ENCODE data around the gene CRB3.

CRB3 gene

DNA sequence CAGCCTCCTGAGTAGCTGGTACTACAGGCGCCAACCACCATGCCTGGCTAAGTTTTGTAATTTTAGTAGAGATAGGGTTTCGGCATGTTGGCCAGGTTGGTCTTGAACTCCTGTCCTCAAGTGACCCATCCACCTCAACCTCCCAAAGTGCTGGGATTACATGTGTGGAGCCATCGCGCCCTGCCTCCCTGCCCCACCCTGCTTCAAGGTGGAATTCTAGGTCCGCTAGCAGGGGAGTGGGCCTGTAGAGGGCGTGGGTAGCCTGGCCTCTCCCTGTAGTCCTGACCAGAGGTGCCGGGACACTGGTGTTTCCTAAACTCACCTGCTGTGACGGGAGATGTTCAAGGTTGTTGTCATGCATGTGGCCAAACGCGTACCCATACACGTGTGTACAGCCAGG lies 30.9 kb upstream of the CRB3 start:
- DNase-seq (ENCODE audit: low read depth in 2 of 2) = no peak

DNA sequence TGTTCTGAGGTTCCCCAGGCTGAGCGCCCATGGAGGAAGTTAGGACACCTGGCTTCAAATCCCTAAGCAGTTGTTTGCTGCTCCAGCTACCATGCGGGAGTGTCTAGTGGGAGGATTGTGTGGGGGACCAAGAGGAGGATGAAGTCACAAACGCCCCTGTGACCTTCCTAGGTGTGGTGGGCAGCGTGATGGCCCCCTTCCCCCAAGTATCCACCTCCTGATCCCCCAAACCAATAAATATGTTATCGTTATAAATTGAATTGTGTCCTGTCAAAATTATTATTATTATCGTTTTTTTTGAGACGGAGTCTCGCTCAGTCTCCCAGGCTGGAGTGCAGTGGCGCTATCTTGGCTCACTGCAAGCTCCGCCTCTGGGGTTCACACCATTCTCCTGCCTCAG lies 30.4 kb upstream of the CRB3 start, which contains the start of gene SLC25A41:
Gene SLC25A41, minus strand, starts transcription at position 101 of the 400 bp plus-strand sequence. Its CDS starts 70 bp downstream, at position 31.
- DNase-seq (ENCODE audit: low read depth in 2 of 2) = no peak

DNA sequence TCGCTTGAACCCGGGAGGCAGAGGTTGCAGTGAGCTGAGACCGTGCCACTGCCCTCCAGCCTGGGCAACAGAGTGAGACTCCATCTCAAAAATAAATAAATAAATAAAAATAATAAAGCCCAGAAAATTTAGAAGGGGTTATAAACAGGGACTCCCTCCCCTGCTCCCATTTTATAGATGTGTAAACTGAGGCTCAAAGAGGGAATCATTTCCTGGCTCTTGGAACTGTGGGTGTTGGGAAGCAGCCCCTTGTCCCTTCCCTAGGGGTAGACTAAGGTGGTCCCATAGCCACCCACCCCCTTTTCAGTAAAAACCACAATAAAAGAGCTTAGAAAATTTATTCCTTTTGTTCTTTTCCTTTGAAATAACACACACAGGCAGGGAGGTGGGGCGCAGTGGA lies 24.3 kb upstream of the CRB3 start:
- DNase-seq (ENCODE audit: low read depth in 2 of 2) = no peak

DNA sequence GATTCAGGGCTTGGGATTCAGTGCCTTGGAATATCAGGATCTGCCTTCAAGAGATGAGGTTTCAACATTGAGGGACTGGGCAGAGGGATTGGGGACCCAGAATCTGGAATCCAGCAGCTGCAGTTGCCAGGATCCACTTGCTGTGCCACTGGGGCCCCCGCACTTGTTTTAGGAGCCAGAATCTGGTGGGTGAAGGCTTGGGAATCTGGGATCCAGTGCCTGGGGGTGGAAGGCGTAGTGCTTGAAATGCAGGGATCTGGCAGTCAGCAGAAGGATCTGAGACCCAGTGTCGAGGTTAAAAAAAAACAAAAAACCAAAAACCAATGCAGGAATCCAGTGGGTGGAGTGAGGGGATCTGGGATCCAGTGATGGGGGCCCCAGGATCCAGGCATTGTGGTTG lies 23.2 kb upstream of the CRB3 start:
- no peak for DNase-seq (ENCODE audit: low read depth in 2 of 2)

DNA sequence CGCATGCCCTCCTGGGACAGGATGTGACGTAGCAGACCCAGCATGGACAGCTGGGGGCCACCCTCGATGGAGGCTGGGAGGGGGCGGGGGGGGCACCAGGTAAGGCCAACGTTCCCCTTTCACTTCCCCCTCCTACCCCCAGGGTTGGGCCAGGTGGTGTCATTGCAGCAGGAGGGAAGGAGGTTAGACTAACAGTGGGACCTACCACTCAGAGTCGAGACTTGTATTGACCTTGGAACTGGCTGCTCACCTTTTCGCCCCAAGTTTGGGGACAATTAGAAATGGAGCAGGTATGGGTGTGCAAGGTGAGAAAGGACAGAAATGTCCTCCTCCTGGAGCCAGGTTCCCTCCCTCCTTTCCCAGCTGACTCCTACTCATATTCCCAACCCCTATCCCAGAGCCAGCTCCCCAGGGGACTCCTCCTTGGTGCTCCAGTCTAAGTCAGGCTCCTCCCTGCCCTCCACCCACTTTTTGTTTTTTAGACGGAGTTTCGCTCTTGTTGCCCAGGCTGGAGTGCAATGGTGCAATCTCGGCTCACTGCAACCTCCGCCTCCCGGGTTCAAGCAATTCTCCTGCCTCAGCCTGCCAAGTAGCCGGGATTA lies 21.9 kb upstream of the CRB3 start:
- no peak for DNase-seq (ENCODE audit: low read depth in 2 of 2)

DNA sequence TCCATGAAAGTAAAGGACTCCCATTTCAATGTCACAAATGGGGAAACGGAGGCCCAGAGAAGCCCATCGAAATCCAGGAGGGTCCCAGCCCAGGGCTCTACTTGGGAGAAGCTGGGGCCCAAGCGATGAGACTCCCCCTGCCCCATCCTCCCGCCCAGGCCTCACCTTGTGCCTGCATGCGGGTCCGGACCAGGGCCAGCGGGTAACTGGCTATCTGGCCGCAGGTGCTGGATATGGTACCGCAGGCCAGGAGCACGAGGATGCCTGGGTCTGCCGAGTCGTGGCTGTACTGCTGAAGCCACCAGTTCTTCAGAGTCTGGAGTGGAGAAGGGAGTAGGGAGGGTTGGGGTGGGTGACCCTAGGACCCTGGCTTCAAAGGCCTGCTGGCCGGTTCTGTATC lies 20.1 kb upstream of the CRB3 start:
- no peak for DNase-seq (ENCODE audit: low read depth in 2 of 2)

DNA sequence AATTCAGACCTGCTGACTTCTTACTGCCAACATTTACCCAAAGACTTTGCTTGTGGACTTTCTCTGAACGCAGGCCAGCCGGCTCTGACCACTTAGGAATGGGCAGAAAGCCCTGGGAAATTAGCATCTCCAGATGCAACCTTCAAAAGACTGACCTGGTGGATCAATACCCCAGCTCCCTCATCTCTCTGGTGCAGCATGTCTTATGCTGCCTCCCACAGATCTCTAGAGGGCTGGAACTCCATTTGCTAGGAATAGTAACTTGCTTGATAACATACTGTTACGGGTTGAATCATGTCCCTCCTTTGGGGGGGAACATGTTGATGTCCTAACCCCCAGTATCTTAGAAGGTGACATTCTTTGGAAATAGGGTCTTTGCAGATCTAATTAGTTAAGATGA lies 17.6 kb upstream of the CRB3 start:
- no peak for DNase-seq (ENCODE audit: low read depth in 2 of 2)

DNA sequence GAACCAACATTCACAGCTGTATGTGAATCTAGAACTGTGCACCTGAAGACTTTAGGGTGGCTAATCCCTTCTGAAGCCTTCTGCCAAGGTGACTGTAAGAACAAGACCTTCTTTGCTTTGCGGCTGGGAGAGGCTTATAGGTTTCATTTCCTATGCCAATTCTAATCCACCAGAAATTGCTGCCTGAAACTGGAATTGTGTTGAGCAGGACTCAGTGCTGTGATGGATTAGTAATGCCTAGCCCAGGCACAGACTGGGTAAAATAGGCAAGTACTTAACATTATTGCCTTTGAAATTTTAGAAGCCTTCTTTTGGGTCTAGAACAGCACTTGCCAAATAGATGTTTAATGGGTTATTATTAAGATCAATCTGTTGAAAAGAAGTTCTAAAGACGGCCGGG lies 16.0 kb upstream of the CRB3 start:
- no peak for DNase-seq (ENCODE audit: low read depth in 2 of 2)

DNA sequence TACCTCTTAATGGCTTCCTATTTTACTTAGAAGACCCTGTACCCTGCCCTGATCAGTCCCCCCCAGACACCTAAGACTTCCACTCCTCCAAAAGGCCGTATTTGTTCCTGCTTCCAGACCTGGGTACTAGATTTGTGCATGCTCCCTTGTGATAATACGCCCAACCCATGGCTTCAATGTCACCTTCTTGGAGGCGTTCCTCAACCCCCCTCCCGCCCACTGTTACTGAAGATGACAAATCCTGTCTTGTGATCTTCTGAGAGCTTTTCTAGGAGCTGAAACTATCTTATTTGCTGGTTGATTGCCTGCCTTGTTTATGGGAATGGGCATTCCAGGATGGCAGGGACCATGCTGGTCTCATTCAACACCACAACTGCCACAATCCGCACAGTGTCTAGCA lies 13.9 kb upstream of the CRB3 start:
- no peak for DNase-seq (ENCODE audit: low read depth in 2 of 2)

DNA sequence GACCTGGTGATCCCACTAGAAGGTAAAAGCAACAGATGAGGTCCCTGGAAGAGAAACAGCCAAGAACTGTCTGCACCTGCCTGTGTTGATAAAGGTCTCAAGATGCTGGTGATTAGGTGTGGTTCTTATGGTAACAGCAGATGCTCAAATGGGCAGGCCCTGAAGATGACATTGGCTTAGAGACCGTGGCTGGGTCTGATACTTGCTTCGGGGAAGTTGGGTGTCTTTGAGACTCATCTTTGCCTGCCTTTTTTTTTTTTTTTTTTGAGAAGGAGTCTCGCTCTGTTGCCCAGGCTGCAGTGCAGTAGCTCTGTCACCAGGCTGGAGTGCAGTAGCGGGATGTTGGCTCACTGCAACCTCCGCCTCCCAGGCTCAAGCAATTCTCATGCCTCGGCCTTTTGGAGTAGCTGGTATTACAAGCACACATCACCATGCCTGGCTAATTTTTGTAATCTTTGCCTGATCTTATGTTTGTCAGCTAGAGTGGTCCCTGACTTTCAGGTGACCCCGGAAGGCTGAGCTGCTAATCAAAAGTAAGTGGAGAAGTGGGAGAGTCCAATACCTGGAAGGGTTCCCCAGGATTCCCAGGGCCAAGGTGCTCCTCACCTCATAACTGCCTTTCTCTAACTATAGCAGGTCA lies 12.4 kb upstream of the CRB3 start:
- no peak for DNase-seq (ENCODE audit: low read depth in 2 of 2)

DNA sequence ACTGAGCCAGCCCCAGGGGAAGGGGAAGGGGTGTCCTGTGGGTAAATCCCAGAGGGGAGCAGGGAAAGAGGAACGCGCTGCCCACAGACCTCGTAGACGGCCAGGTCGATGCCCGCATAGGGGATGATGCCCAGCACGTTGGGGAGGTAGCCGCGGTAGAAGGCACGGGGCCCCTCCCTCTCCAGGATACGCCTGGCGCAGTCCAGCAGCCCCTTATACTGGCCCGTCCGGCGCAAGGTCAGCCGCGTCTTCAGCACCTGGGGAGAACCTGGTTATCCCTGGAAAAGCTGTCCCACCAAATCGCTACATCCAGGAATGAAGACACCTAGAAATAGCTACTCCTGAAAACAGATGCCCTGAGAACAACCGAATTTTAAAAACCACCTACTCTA lies 11.9 kb upstream of the CRB3 start:
- no peak for DNase-seq (ENCODE audit: low read depth in 2 of 2)

DNA sequence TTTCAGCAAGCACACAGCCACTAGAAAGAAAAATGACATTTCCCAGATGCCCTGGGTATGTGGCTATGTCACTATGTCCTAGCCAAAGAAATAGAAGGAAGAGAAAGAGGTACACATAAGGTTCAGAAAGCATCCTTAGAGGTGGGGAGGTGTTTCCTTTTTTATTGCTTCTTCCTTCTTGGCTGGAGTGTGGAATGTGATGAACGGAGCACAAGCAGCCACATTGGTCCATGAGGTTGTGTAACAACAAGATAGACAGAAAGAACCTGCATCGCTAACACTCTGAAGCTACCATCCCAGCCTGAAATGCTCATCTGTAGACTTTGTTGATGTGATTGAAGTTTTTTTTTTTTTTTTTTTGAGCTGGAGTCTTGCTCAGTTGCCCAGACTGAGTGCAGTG lies 11.2 kb upstream of the CRB3 start:
- DNase-seq (ENCODE audit: low read depth in 2 of 2) = no peak

DNA sequence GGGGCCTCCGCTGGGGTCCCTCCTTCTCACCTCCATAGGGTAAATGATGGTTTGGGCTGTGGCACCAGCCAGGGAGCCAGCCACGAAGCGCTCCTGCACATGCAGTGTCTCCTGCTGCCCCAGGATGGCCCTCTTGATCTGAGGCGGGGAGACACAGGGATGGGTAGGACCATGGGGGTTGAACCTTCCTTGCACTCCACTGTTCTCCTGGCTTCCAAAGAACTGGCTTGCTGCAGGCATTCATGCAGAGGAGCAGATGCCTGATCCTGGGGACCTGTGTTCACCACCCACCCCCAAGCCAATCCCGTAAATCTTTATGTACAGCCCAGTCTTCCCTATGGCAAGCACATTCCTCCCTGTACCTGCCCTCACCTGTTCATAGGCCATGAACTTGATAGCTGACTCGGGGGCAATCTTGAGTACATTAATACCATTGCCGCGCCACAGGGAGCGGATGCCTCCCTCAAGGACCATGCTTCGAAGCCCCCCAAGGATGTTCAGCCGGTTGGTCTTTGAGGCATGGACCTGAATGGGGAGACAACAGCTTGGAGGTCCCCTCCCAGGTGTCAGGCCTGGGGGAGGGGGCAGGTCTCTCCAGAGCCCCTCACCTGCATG lies 10.0 kb upstream of the CRB3 start:
- DNase-seq (ENCODE audit: low read depth in 2 of 2) = no peak

DNA sequence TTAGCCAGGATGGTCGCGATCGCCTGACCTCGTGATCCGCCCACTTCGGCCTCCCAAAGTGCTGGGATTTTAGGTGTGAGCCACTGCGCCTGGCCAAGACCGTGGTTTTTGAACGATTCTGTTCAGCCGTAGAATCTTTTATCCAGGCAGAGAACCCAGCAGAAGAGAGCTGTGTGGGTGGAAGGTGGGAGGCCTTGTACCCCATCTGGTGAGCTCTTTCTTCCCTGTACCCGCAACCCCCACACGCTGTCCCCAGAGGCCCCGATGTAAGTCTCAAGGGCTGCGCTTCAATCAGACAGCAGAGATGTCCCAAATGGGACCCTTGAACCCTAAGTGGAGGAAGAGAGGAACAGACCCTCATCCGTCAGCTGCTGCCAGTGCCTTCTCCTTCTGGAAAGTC lies 8.1 kb upstream of the CRB3 start:
- no peak for DNase-seq (ENCODE audit: low read depth in 2 of 2)

DNA sequence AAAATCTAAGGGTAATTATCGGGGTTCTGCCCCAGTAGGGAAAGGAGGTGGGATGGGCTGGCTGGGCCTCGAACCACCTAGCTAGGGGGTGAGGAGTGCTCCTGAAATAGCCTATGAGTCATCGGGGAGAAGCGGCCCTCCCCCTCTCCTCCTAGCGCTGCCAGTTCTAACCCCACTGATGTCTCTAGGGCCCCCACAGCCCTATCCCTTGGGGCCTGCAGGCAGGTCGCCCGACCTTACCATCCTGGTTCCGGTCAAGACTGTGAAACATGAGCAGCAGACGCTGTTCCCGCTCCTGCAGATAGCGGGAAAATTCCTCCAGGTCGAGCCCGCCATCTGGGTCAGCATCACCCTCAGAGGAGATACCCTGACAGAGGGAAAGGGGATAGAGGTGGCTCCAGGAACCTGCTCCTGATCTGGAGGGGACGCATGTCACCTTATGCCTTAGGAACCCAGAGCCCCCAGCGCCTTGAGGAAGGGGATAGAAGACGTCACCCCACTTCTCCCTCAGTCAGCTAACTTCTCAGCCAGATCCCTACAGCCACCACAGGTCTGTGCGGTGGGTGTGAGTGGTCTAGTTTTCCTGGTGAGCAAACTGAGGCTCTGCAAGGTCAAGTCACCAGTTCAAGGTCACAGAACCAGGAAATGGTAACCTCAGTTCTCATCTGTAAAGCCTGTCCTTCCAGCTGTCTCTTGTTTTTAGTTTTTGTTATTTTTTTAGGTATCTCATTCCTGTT lies 5.9 kb upstream of the CRB3 start:
- no peak for DNase-seq (ENCODE audit: low read depth in 2 of 2)

DNA sequence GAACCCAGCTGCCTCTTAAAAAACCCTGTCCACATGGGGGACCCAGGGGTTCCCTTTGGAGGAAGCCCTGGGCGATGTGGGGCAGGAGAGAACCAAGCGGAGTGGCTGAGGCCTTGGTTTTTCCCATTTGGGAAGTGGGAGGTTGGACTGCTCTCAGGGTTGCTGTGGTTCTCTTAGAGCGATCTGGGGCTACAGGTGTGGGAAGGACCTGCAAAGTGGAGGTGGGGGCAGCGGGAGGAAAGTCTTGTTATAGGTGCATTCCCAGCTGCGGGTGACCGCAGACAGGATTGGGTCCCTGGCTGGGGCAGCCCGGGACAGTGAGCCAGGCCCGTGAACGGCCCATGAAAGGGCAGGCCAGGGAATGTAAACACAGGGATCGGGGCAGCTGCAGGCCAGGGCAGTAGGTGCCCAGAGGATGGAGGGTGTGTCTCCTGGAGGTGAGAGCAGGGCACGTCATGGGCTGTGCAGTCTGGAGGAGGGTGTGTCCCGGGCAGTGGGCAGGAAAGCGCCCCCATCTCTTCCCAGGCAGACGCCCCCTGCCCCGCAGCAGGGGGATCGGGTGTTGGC lies 5.3 kb upstream of the CRB3 start:
- no peak for DNase-seq (ENCODE audit: low read depth in 2 of 2)

DNA sequence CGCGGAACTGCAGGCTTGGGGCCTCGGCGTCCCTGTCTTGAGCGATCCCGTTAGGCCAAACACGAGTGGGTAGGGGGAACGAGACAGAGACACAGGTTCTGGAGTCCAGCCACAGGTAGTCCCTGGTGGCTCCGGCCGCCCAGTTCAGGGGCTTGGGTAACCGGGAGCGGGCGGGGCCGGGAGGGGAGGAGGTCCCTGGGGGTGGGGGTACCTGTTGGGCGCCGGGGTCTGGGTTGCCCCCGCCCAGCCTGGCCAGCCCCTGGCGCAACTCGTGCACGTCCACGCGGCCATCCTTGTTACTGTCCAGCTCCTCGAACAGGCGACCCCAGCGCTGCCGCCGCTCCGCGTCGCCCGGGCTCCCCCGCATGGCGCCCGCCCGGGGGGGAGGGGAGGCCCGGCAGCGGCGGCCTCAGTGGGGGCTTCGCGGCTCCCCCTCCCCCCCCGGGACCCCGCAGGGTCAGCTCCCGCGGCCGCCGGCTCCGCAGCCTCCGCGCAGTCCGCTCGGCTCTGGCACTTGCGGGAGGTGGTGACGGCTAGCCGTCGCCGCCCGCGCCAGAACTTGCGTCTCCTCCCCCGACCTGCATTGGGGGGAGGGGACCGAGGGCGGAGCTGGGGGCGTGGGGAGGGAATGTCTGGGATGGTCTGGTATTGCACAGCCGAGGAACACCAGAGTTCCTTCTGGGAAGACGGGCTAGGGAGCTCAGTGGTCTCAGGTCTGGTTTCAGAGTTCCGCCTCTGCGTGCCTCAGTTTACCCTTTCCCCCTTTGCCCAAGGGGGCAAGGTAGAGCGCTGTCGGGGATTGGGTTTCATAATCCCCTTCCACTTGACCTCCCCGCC lies 4.6 kb upstream of the CRB3 start, which contains the start of gene SLC25A23:
Gene SLC25A23, minus strand, starts transcription at position 531 of the 837 bp plus-strand sequence. Its CDS starts 164 bp downstream, at position 367.
- DNase-seq (ENCODE audit: low read depth in 2 of 2) = peak in 1 of 2 experiments; percentile 64

DNA sequence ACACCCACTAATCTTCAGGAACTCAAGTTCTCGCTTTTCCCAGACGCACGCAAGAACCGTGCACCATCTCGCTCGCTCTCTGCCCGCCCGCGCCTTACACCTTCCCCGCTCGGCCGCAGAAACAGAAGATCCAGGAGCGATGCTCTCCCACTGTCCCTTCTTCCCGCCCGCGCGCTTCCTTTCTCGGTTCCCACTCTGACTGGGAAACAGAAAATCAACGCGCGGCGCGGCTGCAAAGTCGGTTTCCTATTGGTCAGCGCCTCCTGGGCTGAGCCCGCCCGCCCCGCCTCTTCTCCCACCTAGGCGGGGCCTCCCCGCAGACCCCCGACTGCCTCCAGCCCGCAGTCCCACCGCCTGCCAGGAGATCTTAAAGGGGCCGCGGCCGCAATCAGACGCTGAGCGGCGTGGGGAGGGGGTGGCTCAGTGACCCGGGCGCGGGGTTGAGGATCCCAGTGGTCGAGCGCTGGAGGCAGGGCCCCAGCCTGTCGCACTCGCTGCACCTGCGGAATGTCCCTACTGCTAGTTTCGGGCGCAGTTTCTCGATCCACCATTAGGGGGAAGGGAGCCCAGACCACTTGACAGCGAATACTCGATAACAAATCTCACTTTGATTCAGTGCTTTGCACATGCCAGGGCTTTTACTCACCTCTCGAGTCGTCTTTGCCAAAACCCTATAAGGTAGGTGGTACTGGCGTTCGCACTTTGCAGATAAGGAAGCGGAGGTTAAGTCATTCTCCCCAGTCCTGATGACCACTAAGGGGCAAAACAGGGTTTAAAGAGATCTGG lies 3.8 kb upstream of the CRB3 start:
- peak; percentile 96 for DNase-seq (ENCODE audit: low read depth in 2 of 2)

DNA sequence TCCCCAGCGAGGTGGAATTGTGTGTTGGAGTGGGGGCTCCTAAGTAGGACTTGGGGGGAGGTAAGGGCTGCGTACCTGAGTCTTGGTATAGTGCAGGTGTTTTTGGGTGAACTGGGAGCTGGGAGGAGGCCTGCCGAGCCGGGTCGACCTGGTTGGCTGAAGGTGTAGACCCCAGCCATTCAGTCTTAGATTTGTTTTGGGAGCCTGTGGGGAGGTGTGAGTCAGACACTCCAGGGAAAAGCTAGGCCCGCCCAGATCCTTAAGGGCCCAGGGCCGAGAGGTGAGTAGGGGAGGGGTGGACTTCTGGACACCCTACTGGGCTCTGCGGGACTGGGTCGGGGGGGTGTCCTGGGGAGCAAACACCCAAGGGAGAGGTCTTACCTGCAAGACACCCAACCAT lies 935 bp downstream of the CRB3 start:
- no peak for DNase-seq (ENCODE audit: low read depth in 2 of 2)

DNA sequence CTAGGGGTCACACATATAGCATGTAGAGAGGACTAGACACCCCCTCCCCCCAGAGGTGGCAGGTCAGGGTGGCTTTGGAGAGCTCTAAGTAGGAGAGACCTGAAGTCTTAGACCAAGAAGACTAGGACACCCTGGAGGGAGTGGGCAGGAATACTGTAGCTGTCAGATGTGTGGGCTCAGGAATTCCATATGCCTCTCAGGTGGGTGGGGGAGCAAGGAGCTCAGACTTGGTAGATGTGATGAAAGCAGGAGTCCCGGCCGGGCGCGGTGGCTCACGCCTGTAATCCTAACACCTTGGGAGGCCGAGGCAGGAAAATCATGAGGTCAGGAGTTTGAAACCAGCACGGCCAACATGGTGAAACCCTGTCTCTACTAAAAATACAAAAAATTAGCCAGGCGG lies 1.6 kb downstream of the CRB3 start:
- DNase-seq (ENCODE audit: low read depth in 2 of 2) = no peak
